ENCODE measurements around the gene RER1.

The RER1 gene

DNA sequence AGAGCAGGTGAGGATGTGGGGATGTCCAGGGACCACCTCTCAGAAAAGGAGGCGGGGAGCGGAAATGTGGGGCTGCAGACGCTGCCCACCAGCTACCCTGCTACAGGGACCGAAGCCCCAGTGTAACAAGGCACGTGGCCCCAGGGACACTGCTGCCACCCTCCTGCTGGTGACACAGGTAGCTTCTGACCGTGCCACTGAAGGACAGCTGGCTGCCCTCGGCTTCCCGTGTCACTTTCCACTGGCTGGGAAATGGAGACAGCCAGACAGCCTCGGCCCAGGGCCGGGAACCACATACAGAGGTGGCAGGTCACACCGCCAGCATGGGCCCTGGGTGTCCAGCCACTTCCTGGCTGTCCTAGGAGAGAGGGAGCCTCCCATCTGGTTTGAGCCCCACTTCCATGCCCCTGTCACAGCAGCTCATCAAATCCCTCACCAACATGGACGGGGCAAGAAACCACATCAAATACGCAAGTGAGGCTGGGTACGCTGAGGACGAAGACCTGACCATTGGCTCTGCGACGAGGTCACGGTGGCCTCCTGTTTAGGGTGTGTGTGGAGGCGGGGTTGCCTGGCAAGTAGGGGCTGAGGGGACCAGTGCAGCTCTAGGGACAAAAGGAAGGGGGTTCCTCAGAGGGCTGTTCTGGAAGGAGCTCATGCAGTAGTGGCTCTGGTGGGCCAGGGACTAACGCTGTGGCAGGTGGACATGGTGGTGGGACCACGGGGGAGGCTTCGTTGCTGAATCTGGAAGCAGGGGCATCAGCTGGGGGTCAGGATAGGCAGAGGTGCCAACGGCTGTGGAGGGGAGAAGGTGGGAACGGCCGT, 15.7 kb downstream of the RER1 start:
- no peak for DNase-seq (ENCODE audit: low spot score)

DNA sequence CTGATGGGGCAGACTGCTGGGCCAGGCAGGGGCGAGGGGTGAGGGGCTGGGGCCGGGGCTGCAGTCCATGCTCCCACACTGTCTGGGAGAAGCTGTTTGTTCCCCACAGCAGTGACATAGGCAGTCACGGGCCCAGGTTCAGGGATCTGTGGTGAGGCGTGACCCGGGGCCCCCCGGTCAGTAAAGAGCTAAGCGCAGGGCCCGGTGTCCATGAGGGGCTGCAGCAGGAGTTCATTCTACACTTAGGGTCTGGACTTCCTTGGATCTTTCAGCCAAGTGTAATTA, 16.3 kb downstream of the RER1 start:
- DNase-seq (ENCODE audit: low spot score): no peak

DNA sequence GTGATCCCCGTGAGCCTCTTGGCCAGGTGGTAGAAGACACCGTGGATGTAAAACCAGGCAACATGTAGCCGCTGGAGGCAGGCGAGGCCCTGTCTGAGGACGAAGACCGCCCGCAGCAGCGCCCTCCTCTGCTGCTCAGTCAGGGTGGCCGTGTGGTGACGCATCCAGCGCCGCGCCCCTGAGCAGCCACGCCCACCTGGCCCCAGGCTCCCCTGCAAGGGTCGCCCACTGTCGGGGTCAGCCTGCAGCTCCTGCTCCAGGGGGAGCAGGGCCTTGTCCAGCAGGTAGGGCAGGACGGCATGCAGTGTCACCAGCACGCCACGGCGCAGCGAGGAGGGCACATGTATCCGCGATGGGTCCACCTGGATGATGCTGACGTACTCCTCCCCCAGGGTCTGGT, 16.8 kb downstream of the RER1 start:
- DNase-seq (ENCODE audit: low spot score): no peak

DNA sequence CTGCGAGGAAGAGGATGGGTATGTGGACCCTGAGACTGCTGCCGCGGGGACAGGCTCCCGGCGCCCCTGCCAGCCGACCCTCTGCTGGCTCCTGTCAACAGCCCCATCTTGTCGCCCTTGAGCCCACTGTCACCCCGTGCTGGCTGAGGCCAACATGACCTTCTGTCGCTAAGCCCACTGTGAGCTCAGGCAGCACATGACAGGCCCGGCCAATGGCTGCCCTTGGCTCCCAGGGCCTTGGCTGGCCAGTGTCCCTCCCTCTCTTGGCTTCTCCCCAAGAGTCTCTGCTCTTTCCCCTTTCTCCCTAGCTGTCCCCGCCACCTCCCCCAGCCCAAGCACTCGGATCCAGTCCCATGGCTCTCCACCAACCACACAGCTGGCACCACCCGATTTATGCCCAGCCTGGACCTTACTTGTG, 17.2 kb downstream of the RER1 start:
- no peak for DNase-seq (ENCODE audit: low spot score)

DNA sequence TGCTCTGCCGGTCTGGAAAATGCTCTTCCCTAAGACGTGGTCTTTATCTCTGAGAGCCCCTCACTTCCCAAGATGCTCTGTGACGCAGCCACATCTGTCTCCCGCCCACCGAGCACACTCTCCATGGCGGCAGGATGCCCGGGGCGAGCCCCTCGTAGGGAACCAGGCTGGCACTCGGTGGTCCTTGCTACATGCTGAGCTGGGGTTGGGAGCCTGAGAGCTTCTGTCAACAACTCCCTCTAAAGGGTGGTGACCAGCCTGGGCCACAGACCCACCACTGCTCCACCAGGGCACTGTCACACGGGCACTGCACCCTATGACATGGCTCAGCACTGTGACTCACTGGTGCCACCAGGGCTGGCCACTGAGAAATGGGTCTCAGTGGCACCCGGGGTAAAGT, 18.1 kb downstream of the RER1 start:
- no peak for DNase-seq (ENCODE audit: low spot score)

DNA sequence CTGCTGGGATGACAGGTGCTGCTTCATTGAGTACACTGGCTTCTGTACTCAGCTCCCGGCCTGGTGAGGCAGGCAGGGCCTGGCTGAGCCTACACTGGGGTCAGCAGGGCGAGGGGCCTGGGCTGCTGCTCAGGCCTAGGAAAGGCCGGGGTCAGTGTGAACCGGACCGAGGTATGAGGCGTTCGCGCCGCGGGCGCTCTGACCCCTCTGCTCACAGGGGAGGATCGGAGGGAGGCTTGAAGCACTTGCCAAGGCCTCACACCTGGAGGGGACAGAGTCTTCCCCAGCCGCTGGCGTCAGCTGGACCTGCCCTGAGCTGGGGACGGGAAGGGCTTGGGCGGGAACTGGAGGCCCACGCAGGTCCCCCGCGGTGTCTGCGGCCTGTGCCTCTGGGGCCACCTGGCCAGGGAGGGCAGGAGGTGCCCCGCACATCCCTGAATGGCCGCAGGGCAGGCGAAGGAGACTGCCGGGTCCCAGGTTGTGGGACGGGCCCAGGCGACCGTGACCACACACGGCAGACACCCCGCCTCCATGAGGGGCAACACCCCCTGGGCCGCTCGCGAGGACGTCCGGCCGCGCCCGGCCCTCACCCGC, 20.3 kb downstream of the RER1 start:
- no peak for DNase-seq (ENCODE audit: low spot score)

DNA sequence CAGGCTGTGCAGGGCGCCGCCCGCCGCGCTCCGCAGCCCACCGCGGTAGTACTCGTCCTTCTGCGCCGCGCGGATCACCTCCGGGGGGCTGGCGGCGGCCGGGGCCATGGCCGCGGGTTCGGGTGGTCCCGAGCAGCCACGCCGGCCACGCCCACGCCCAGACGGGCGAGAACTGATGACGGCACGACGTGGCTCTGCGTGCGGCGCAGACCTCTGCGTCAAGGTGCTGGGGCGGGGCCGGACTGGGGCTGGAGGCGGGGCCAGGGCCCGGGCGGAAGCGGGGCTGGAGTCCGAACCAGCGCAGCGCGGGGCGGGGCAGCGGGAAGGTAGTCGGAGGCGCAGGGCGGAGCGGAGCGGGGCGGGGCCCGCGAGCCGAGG, 20.7 kb downstream of the RER1 start, which contains the start of gene PEX10:
TSS of gene PEX10 (minus strand) at position 170 of the 378 bp plus-strand sequence. CDS start at position 108, 62 bp downstream.
- peak; percentile 99 for DNase-seq (ENCODE audit: low spot score)

DNA sequence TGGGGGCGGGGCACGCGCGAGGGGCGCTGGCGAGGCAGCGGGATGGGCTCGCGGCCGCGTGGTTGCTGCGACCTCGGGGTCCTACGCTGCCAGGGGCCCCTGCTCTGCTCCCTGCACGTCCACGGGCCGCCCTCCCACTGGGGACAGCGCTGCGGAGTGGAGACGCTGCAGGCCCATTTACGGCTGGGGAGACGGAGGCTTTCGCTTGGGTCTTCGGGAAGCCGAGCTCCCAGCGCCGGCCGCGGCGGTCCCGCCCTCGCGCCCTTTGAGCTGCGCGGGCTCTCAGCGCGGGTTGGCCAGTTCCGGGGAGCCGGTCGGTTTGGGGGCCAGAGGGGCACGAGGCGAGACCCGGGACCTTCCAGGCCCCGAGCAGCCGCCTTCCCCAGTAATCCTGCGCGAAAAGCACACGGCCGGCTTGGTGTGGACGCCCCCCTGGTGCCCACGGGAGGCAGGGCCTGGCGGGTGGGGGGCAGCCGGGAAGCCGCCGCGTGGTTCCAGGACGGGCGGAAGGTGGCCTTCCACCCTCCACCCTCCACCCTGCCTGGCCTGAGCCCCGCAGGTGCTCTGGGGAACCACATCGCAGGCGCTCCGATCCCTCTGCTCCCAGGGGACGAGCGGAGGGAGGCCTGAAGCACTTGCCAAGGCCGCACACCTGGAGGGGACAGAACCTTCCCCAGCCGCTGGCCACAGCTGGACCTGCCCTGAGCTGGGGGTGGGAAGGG, 21.3 kb downstream of the RER1 start:
- DNase-seq (ENCODE audit: low spot score): peak; percentile 74

DNA sequence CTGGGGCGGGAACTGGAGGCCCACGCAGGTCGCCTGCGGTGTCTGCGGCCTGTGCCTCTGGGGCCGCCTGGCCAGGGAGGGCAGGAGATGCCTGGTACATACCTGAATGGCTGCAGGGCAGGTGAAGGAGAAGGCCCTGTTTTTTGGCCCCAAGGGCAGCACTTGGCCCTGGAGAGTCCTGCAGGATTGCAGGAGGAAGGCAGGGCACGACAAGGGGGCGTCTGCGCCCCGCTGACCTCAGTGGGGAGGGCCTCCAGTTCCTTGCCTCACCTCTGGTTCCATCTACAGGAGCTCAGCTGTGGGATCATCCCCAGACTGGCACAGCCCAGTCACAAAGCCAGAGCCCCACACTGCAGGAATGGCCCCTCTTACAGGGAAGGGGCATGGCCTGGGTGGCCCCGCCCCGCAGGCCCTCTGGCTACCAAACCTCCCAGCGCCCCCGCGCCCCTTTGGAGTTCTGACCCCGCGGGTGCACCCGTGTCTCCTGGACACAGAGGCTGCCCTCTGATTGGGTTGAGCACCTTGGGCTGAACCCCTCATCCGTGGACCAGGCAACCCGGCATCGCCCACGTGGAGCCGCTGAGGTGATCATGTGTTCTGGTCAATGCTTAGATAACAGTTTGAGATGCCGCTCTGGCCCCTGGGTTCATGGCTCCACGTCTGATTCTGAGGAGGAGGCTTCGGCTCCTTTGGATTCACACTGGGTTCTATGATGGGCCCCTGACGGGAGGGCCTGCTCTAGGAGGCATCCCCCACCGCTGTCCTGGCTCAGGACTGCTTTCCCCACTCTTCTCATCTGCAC, 22.1 kb downstream of the RER1 start:
- peak; percentile 70 for DNase-seq (ENCODE audit: low spot score)

DNA sequence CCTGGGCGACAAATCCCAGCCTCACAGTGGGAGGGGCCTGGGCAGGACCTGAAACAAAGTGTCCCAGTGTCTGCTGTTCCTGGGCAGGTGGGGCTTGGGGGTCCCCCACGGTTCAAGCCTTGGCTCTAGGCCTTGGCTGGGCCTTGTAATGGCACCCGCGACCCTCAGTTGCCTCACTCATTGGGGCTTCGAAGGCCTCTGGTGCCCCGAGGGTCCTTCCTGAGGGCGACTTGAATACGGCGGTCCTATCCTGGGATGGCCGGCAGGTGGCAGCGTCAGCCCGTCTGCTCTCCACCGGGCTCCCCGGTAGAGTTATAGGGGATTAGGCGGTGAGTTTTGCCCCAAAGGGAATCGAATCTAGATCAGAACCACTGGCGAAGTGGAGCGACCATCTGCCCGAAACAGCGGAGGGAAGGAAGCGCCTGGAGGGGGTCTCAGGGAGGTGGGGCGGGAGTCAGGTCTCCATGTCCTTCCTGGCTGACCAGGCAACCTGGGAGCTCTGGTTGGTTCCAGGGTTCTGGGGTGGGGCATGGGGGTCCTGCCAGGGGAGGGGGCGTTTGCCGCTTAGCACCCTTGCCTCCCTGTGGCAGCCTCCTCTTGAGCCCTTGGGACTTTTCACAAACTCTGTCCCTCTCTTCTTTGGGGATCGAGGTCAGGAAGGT, 22.8 kb downstream of the RER1 start:
- peak; percentile 91 for DNase-seq (ENCODE audit: low spot score)

DNA sequence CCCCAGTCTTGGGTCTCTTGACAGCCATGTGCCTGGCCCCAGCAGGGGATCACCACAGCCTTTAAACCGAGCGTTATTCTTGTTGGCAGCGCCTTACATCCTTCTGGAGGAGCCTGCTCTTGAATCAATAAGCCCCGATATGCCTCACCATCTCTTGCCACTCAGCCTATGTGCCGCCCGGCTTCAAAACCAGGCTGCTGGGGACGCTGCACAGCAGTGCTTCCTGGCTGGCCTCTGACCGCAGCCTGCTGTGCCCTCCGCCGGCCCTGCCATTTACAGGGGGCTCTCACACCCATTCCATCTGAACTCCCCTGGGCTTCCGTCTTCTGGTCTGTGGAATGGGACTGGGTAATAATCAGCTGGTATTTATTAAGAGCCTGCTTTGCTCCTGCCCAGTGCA, 23.7 kb downstream of the RER1 start:
- no peak for DNase-seq (ENCODE audit: low spot score)

DNA sequence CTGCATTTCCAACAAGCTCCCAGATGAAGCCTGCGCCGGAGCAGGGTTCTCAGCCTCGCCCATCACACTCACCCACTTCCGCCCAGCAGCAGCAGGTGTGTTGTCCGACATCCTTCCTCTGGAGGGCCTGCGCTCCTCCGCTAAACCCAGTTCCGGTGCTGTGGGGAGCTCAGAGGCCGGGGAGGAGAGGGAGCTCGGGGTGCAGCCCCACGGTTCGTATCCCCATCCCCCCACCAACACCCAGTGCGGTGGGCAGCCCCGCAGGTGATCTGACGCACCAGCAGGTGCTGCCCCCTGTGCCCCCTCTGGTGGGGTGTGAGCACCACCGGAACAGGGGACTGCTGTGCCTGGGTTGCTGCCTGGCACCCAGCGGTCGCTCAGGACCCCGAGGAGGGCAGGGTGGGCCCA, 24.2 kb downstream of the RER1 start:
- DNase-seq (ENCODE audit: low spot score): no peak

DNA sequence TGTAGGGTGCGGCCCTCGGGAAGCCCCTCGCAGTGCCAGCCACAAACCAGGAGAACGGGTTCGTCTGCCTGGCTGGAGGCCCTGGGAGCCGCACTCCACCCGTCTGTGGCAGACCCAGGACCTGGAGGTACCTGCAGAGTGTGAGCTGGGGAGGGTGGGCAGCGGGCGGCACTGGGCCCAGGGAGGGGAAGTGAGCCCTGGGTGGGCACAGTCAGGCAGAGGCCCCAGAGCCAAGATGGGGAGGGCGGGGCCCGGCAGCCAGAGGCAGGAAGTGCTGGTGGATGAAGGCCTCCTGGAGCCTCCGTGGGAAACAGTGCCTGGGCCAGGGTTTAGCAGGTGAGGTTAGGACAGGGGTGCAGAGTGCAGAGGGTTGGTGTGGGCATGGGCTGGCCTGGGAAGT, 24.8 kb downstream of the RER1 start:
- DNase-seq (ENCODE audit: low spot score): no peak

DNA sequence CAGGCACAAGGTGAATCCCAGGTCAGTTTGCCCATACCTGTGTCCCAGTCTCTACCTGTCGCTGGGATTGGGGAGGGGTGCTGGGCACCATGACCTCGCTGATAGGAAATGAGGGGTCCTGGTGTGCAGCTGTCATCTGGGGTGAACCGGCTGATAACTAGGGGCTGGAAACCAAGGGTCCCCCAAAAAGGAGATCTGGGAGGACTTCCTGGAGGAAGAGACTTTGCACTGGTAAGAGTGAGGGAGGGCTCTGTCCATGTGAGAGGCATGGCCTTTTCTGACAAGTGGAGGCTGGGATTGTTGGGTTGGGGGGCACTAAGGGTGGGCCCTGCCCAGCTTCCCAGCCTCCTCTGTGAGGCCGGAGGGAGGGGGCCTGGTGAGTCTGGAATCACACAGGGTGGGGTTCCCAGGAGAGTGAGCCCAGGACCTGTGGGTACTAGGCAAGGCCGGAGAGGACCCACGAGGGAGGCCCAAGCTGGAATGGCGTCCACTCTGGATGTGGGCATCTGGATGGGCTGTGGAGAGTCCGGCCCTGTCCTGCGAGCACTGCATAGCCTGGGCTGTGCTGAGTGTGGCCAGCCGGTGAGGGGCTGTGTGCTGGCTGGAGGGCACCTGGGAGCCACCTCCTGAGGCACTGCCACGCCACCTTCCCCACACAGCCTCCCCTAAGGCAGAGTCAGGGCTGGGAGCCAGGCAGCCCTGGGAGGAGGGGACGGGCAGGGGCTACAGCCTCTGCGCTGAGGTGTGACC, 25.6 kb downstream of the RER1 start:
- no peak for DNase-seq (ENCODE audit: low spot score)

DNA sequence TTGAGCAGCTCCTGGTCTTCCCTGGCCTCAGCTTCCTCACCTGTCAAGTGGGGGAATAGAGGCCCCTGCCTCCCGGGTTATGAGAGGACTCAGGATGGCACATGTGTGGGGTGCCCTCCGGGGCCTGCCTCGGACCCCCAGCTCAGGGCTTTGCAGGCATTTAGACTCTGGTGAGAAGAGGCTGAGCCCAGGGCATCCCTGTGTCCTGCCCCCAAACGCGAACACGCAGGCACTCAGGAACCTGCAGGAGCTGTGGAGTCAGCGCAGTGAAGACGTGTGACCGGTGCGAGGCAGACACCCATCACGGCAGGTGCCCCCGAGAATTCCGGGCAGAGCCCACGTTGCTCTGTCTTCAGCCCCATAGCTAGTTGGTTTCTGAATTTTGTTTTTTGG, 26.2 kb downstream of the RER1 start:
- no peak for DNase-seq (ENCODE audit: low spot score)

DNA sequence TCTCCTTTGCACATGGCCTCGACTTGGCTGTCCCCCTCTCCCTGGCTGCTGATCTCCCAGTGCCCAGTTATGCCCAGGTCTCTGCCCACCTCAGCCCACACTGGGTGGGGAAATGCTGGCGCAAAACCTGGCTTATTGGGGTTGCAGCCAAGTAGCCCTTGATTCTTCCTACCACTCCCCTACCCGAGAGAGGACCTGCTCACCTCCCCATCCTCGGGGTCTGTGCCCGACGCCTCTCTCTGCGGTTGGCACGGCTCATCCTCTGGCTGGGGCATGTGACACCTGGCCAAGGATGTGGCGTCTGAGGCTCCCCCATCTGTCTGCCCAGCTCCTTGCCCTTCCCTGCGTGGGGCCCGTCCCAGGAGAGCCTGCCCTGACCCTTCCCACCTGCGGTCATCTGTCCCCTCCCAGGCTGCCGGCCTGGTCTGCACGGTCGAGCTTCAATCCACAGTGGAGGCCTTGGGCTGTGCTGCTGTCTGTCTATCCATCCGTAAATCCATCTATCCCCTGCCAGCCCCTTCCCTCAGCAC, 27.2 kb downstream of the RER1 start:
- DNase-seq (ENCODE audit: low spot score): no peak

DNA sequence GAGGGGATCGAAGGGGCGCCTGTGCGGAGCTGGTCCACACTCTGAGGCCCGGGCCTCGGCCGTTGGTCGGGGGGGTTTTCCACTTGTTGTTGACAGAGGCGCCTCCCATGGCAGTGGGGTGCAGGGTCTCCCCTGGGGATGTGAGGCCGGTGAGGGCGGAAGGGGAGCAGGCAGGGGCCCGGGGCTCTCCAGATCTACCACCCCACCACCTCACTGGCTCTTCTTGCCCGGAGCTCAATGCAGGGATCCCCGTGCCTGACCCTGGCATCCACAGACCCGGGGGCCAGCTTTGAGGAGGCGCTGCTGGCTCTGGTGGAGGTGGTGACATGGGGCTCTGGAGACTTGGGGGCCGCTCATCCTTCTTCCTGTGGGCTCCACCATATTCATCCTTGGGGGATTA, 27.8 kb downstream of the RER1 start:
- DNase-seq (ENCODE audit: low spot score): no peak

DNA sequence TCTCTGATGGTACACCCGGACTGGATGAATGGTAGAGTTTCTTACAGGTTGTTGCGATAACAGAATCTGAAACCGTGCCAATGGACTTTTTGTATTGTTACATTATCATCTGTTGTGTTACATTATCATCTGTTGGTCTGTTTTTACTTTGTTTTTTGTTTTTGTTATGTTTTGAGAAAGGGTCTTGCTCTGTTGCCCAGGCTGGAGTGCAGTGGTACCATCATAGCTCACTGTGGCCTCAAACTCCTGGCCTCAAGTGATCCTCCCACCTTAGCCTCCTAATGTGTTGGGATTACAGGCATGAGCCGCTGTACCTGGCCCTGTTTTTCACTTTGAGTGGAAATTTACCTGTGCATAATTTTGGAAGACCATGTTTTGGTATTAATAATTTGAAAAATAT, 30.9 kb downstream of the RER1 start:
- no peak for DNase-seq (ENCODE audit: low spot score)

DNA sequence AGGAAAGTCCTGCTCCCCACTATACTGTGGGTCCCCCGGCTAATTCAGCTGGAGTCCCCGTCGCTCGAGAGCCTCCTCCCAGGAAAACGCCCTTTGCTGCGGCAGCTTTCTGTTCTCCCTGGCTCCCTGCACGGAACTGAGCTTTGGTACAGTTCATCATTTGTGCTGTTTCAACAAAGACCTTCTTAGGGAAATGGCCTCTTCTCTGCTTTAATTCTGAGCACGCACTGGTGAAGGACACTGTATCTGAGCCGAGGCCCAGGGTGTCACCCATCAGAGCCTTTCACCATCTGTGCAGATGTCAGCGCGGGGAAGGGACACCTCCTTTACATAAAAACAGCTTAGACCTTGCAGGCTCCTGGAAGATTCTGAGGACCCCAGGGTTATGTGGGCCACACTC, 34.3 kb downstream of the RER1 start:
- DNase-seq (ENCODE audit: low spot score): no peak

DNA sequence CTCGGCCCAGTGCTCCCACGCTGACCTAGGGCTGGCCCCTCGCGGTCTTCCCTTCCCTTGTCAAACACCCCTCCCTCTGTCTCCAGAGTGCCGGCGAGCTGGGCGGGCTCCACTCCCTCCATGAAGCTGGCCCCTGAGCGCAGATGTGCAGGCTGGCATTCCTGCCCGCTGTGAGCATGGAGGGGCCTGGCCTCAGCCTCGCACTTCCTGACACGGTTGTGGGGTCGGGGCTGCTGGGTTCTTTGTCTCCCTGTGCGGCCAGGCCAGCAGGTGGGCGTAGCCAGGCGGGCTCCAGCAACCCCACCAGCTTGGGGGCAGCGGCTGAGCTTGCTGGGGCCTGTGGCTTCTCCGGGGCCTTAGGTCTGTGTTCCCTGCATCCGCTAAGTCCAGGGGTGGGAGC, 34.9 kb downstream of the RER1 start:
- no peak for DNase-seq (ENCODE audit: low spot score)

DNA sequence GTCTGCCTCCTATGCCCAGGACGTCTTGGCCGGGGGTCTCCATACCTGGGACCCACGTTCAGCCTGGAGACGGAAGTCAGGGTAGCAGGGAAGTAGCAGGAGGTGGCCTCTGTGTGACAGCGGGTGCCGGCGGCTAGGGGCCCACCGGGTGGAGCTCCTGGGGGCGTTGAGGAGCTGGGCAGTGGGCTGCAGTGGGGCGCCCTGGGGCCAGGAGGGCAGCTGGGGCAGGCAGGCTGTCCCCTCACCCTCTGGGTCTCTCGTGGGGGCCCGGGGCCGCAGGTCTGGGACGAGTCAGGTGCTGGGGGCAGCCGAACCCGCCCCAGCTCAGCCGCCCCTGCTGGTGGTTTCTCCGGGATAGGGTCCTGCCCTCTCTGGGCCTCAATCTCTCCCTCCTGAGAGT, 35.4 kb downstream of the RER1 start:
- no peak for DNase-seq (ENCODE audit: low spot score)

Measured in ecto neural progenitor cell (in vitro differentiated cells).